Mesenchymal stem cell (in vitro differentiated cells and primary cell): ENCODE results near the gene ZNF330.
"Not testable (repeated sequence)": the region's sequence is repeated elsewhere in the genome, so short reads cannot be mapped to it uniquely, and the experiment has no call there.

Experiments used
- DNase-seq: peaks from one replicate; pipeline ENCODE4 v3.0.0-alpha.2; 2013
- H2AFZ ChIP-seq: one replicate; pipeline ENCODE4 v1.6.1; 2013; ENCODE audit warnings: low read depth, mild to moderate bottlenecking, control low read depth, inconsistent platforms, low read length, moderate library complexity
- H2AK5ac ChIP-seq: 2 replicates; pipeline ENCODE4 v1.6.1; 2013; ENCODE audit warnings: low read length, moderate library complexity, mild to moderate bottlenecking, inconsistent platforms; ENCODE audit not compliant: severe bottlenecking
- H2BK120ac ChIP-seq: one replicate; pipeline ENCODE4 v1.6.1; 2013; ENCODE audit warnings: low read depth, mild to moderate bottlenecking, inconsistent platforms, low read length, moderate library complexity
- H2BK12ac ChIP-seq, 2 experiments: one replicate each; pipeline ENCODE4 v1.6.1; 2013; ENCODE audit warnings: inconsistent platforms in 2 of 2, low read length in 2 of 2, mild to moderate bottlenecking in 2 of 2, moderate library complexity in 2 of 2, control low read depth in 1 of 2
- H2BK15ac ChIP-seq: one replicate; pipeline ENCODE4 v1.6.1; 2013; ENCODE audit warnings: mild to moderate bottlenecking, low read depth, inconsistent platforms; ENCODE audit not compliant: poor library complexity, severe bottlenecking
- H2BK5ac ChIP-seq: 2 replicates; pipeline ENCODE4 v1.6.1; 2013; ENCODE audit warnings: low read depth, mild to moderate bottlenecking, low read length, control low read depth, inconsistent platforms; ENCODE audit not compliant: poor library complexity, severe bottlenecking
- H3K14ac ChIP-seq, 2 experiments: one replicate each; pipeline ENCODE4 v1.6.1; 2013; ENCODE audit warnings: inconsistent platforms in 2 of 2, low read length in 2 of 2, control low read depth in 1 of 2, mild to moderate bottlenecking in 1 of 2, moderate library complexity in 1 of 2
- H3K18ac ChIP-seq, 2 experiments: one replicate each; pipeline ENCODE4 v1.6.1; 2013; ENCODE audit warnings: inconsistent platforms in 2 of 2, low read length in 2 of 2, control low read depth in 1 of 2, low read depth in 1 of 2, mild to moderate bottlenecking in 1 of 2
- H3K23ac ChIP-seq, 2 experiments: one replicate each; pipeline ENCODE4 v1.6.1; 2013; ENCODE audit warnings: inconsistent platforms in 2 of 2, low read length in 2 of 2, mild to moderate bottlenecking in 2 of 2, moderate library complexity in 2 of 2, control low read depth in 1 of 2
- H3K27ac ChIP-seq: 2 replicates; pipeline ENCODE4 v1.5.1; 2013; ENCODE audit warnings: mild to moderate bottlenecking, moderate library complexity, low read length, control low read depth, inconsistent platforms; ENCODE audit not compliant: poor library complexity, severe bottlenecking
- H3K27me3 ChIP-seq, 2 experiments: 2 replicates each; pipeline versions ENCODE4 v1.6.1 to v1.7.0; 2013; ENCODE audit warnings: low read length in 2 of 2, mild to moderate bottlenecking in 2 of 2, moderate library complexity in 2 of 2, control low read depth in 1 of 2, inconsistent platforms in 1 of 2; ENCODE audit not compliant: control insufficient read depth in 1 of 2, insufficient read depth in 1 of 2
- H3K36me3 ChIP-seq, 2 experiments: 2 replicates each; pipeline versions ENCODE4 v1.6.1 to v1.7.0; 2013; ENCODE audit warnings: low read length in 2 of 2, control low read depth in 1 of 2, inconsistent platforms in 1 of 2, low read depth in 1 of 2, mild to moderate bottlenecking in 1 of 2; ENCODE audit not compliant: insufficient read depth in 2 of 2, control insufficient read depth in 1 of 2
- H3K4ac ChIP-seq, 2 experiments: one replicate each; pipeline ENCODE4 v1.6.1; 2013; ENCODE audit warnings: inconsistent platforms in 2 of 2, low read length in 2 of 2, mild to moderate bottlenecking in 2 of 2, moderate library complexity in 2 of 2, control low read depth in 1 of 2, low read depth in 1 of 2
- H3K4me1 ChIP-seq: 2 replicates; pipeline ENCODE4 v1.6.1; 2013; ENCODE audit warnings: low read depth, low read length, control low read depth; ENCODE audit not compliant: control insufficient read depth, insufficient read depth
- H3K4me2 ChIP-seq: 2 replicates; pipeline ENCODE4 v1.6.1; 2013; ENCODE audit warnings: low read length, mild to moderate bottlenecking, inconsistent platforms; ENCODE audit not compliant: poor library complexity, severe bottlenecking
- H3K4me3 ChIP-seq, 2 experiments: 2 replicates each; pipeline versions ENCODE4 v1.5.1 to v1.7.0; 2013; ENCODE audit warnings: low read length in 2 of 2, mild to moderate bottlenecking in 2 of 2, control low read depth in 1 of 2, low read depth in 1 of 2; ENCODE audit not compliant: insufficient read depth in 1 of 2
- H3K79me1 ChIP-seq: replicated peaks from 2 replicates; pipeline ENCODE4 v1.6.1; 2013; ENCODE audit warnings: mild to moderate bottlenecking, control low read depth, low read length, inconsistent platforms; ENCODE audit not compliant: poor library complexity, severe bottlenecking
- H3K9ac ChIP-seq: 2 replicates; pipeline ENCODE4 v1.7.0; 2013; ENCODE audit warnings: mild to moderate bottlenecking, low read length, moderate library complexity
- H3K9me3 ChIP-seq: 2 replicates; pipeline ENCODE4 v1.7.0; 2013; ENCODE audit warnings: mild to moderate bottlenecking, low read length; ENCODE audit not compliant: control insufficient read depth
- H4K8ac ChIP-seq: one replicate; pipeline ENCODE4 v1.6.1; 2013; ENCODE audit warnings: inconsistent platforms, mild to moderate bottlenecking, low read length, moderate library complexity
- H4K91ac ChIP-seq: one replicate; pipeline ENCODE4 v1.6.1; 2013; ENCODE audit warnings: mild to moderate bottlenecking, low read length, inconsistent platforms
- WGBS: methylation state at CpG from one replicate; pipeline ENCODE4 v1.1.7; 2013; ENCODE audit warnings: mixed read lengths; 5-methylcytosine and 5-hydroxymethylcytosine counted together

The ZNF330 gene

DNA sequence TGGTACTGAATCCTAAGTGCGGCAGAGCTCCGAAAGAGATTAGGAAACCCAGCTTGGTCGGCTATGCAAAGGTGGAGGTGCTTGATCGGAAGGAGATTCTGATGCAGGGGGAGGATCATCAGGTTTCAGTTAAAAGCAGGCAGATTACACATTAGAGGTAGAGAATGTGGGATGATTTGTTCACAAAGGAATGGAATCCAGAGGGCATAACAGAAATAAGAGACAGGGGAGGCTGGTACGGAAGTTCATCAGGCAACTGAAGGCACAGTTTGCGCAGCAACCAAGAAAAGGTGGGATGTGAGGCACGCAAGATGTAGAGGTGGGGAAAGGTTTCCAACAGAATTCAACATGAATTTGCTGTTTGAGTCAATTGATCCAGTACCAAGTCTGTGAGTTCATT is 424 bp upstream of the ZNF330 start:
- peaks cover 5% of the 10 kb centered on the region for H3K79me1 ChIP-seq
- peak overlapping the region; percentile 94 for H3K9ac ChIP-seq
- H2AFZ ChIP-seq, result peak overlapping the region; percentile 7
- peak overlapping the region; percentile 57 for H4K91ac ChIP-seq
- no peak for DNase-seq
- H2BK5ac ChIP-seq, result no peak overlapping the region
- H3K4ac ChIP-seq, result peak overlapping the region in 1 of 2 experiments; percentile 79
- H3K27ac ChIP-seq, result peak overlapping the region; percentile 13
- H2AK5ac ChIP-seq, result no peak overlapping the region
- H3K27me3 ChIP-seq, result no peaks in the 10 kb centered on the region
- H3K18ac ChIP-seq, result no peak overlapping the region
- 96% methylated on average over 7 of the region's 7 CpGs for WGBS
- peak overlapping the region; percentile 96 for H4K8ac ChIP-seq
- H3K4me2 ChIP-seq, result peak overlapping the region; percentile 17
- no peak overlapping the region for H2BK120ac ChIP-seq
- no peaks in the 10 kb centered on the region for H3K9me3 ChIP-seq
- no peak overlapping the region for H2BK12ac ChIP-seq
- H3K36me3 ChIP-seq, result peaks cover 0 to 29% of the 10 kb centered on the region in 2 experiments
- H3K14ac ChIP-seq, result no peak overlapping the region
- H3K23ac ChIP-seq, result no peak overlapping the region
- peaks cover 2% of the 10 kb centered on the region for H3K4me1 ChIP-seq
- no peak overlapping the region for H2BK15ac ChIP-seq
- H3K4me3 ChIP-seq, result peak overlapping the region in 1 of 2 experiments; percentile 82

GRCh38 chr4:141223418-141223817 is 2.7 kb downstream of the ZNF330 start:
- no peak overlapping the region for H3K27ac ChIP-seq
- no peak overlapping the region for H3K4me2 ChIP-seq
- no peak overlapping the region for H3K4ac ChIP-seq
- no peak overlapping the region for H2BK12ac ChIP-seq
- H2BK5ac ChIP-seq, result no peak overlapping the region
- H3K27me3 ChIP-seq, result no peaks in the 10 kb centered on the region
- H2BK120ac ChIP-seq, result no peak overlapping the region
- H3K23ac ChIP-seq, result no peak overlapping the region
- no peak for DNase-seq
- no peak overlapping the region for H3K14ac ChIP-seq
- H2AFZ ChIP-seq, result no peak overlapping the region
- peaks cover 2% of the 10 kb centered on the region for H3K4me1 ChIP-seq
- H2BK15ac ChIP-seq, result no peak overlapping the region
- no peak overlapping the region for H4K8ac ChIP-seq
- peaks cover 0 to 59% of the 10 kb centered on the region in 2 experiments for H3K36me3 ChIP-seq
- no peak overlapping the region for H3K9ac ChIP-seq
- no peak overlapping the region for H2AK5ac ChIP-seq
- no peaks in the 10 kb centered on the region for H3K9me3 ChIP-seq
- no peak overlapping the region for H3K4me3 ChIP-seq
- H3K79me1 ChIP-seq, result peaks cover 7% of the 10 kb centered on the region
- H3K18ac ChIP-seq, result no peak overlapping the region
- H4K91ac ChIP-seq, result no peak overlapping the region
- WGBS, result 100% methylated on average over 1 of the region's 1 CpG

DNA sequence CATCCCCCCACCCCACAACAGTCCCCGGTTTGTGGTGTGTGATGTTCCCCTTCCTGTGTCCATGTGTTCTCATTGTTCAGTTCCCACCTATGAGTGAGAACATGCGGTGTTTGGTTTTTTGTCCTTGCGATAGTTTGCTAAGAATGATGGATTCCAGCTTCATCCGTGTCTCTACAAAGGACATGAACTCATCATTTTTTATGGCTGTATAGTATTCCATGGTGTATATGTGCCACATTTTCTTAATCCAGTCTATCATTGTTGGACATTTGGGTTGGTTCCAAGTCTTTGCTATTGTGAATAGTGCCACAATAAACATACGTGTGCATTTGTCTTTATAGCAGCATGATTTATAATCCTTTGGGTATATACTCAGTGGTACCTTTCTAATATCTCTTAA is 6.6 kb downstream of the ZNF330 start:
- H3K79me1 ChIP-seq, result peaks cover 15% of the 10 kb centered on the region
- WGBS, result 86% methylated on average over 1 of the region's 5 CpGs
- H3K23ac ChIP-seq, H3K4me1 ChIP-seq, H3K4ac ChIP-seq, H2BK120ac ChIP-seq, H3K9me3 ChIP-seq, H2BK15ac ChIP-seq, H2AFZ ChIP-seq, H3K4me2 ChIP-seq, H2BK5ac ChIP-seq, H2BK12ac ChIP-seq, H3K27ac ChIP-seq, H3K14ac ChIP-seq, H3K4me3 ChIP-seq, H3K9ac ChIP-seq, H4K8ac ChIP-seq, H3K27me3 ChIP-seq, H3K18ac ChIP-seq, H4K91ac ChIP-seq, H2AK5ac ChIP-seq, DNase-seq: not testable (repeated sequence)
- peaks cover 0 to 95% of the 10 kb centered on the region in 2 experiments for H3K36me3 ChIP-seq

DNA sequence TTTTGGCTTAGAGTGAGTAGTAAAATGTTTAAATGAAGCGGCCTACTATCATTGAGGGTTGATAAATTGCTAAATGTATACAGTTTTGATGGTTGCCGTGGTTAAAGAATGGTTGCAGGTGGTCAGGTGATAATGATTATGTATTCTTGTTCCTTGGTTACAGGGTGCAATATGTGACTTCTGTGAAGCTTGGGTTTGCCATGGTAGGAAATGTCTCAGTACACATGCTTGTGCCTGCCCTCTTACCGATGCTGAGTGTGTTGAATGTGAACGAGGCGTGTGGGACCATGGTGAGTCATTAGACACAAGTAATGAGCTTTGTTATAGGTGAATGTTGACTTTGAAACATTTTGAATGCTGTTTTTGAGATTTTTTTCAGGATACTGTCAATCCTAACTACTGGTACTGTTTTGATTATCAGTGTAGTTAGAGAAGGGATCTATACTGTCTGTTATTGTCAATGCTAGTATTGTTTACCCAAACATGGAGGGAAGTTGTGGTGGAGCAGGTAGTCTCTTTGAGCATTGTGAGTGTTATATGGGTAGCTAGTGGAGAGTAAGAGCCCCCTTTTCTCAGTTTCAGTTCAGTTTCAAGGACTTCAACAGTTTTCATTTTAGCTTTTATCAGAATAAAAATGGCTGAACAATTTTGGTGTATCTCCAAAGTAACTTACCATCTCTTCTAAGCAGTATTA is 8.9 kb downstream of the ZNF330 start:
- Histone ChIP-seq H3K4me3 (no peak overlapping the region), H3K27me3 (no peaks in the 10 kb centered on the region), H3K18ac (no peak overlapping the region), H3K23ac (no peak overlapping the region), H4K91ac (no peak overlapping the region), H2AK5ac (no peak overlapping the region), H3K36me3 (peaks cover 0 to 95% of the 10 kb centered on the region in 2 experiments), H2BK5ac (no peak overlapping the region), H3K4me2 (no peak overlapping the region), H4K8ac (no peak overlapping the region), H2BK120ac (no peak overlapping the region), H3K27ac (no peak overlapping the region), H3K9ac (no peak overlapping the region), H2BK12ac (no peak overlapping the region), H3K9me3 (no peaks in the 10 kb centered on the region), H3K4ac (no peak overlapping the region), H3K14ac (no peak overlapping the region), H3K4me1 (no peaks in the 10 kb centered on the region), H3K79me1 (peaks cover 11% of the 10 kb centered on the region), H2AFZ (no peak overlapping the region), H2BK15ac (no peak overlapping the region)
- WGBS, result 95% methylated on average over 5 of the region's 5 CpGs
- no peak for DNase-seq
